PC-3 (cell line): ENCODE data around the gene KCNQ5. TPM values are rescaled to one million over a fixed set of nuclear protein-coding genes. Genes with fewer than 3 reads are reported as not detected.

Experiments used
- ATAC-seq: fragments of 200-7000 bp; cut with Tn5 transposase; 2 replicates; pipeline ENCODE4 v1.9.1; 2020; ENCODE audit warnings: mild to moderate bottlenecking, moderate library complexity
- BruUV-seq: library from RNA; stranded (reverse); fragments of 400-500 nt; replicated peaks from 2 replicates; lab custom pipeline; 2021; lab: Mats Ljungman, UMichigan
- CTCF ChIA-PET: fragments of 300-600 bp; sonication (Branson Sonifier 250); formaldehyde crosslinking; loops from one replicate; lab custom pipeline; 2022; ENCODE audit warnings: antibody characterized with exemption; lab: Charles Lee
- POLR2A ChIA-PET: fragments of 300-600 bp; sonication (Branson Sonifier 250); formaldehyde crosslinking; loops from one replicate; lab custom pipeline; 2022; ENCODE audit warnings: antibody characterized with exemption; ENCODE audit not compliant: unreplicated experiment; lab: Charles Lee
- DNase-seq: peaks from one replicate; pipeline ENCODE4 v3.0.0-alpha.2; 2015
- H2AFZ ChIP-seq: fragments of 300-600 bp; sonication (generic); 2 replicates; pipeline ENCODE4 v1.6.0; 2016; ENCODE audit warnings: antibody characterized with exemption, low read length
- H3F3A ChIP-seq: fragments of 300-600 bp; sonication (generic); one replicate; pipeline ENCODE4 v1.6.0; 2017; ENCODE audit warnings: antibody characterized with exemption, low read length, control low read depth, mild to moderate bottlenecking; ENCODE audit not compliant: unreplicated experiment
- H3K27ac ChIP-seq: fragments of 300-600 bp; sonication (generic); 2 replicates; pipeline ENCODE4 v1.5.1; 2016; ENCODE audit warnings: mild to moderate bottlenecking, low read length
- H3K27me3 ChIP-seq: fragments of 300-600 bp; sonication (generic); 2 replicates; pipeline ENCODE4 v1.6.1; 2016; ENCODE audit warnings: low read length, mixed read lengths
- H3K36me3 ChIP-seq: fragments of 300-600 bp; sonication (generic); 2 replicates; pipeline ENCODE4 v1.6.1; 2016; ENCODE audit warnings: low read depth, mixed run types, low read length, mixed read lengths
- H3K4me1 ChIP-seq: fragments of 300-600 bp; sonication (generic); 2 replicates; pipeline ENCODE4 v1.5.1; 2016; ENCODE audit warnings: low read length; ENCODE audit not compliant: insufficient read depth
- H3K4me2 ChIP-seq: fragments of 300-600 bp; sonication (generic); 2 replicates; pipeline ENCODE4 v1.6.0; 2016; ENCODE audit warnings: low read length
- H3K4me3 ChIP-seq: fragments of 300-600 bp; sonication (generic); 2 replicates; pipeline ENCODE4 v1.5.1; 2016; ENCODE audit warnings: mild to moderate bottlenecking, low read length, mixed read lengths
- H3K79me2 ChIP-seq: fragments of 300-600 bp; sonication (generic); 2 replicates; pipeline ENCODE4 v1.6.1; 2017; ENCODE audit warnings: low read length, mixed read lengths
- H3K9ac ChIP-seq: fragments of 300-600 bp; sonication (generic); 2 replicates; pipeline ENCODE4 v1.6.0; 2016; ENCODE audit warnings: mild to moderate bottlenecking, low read length
- H3K9me2 ChIP-seq: fragments of 300-600 bp; sonication (generic); replicated peaks from 2 replicates; pipeline ENCODE4 v1.6.1; 2016; ENCODE audit warnings: mixed run types, low read length, mixed read lengths
- H3K9me3 ChIP-seq: fragments of 300-600 bp; sonication (generic); 2 replicates; pipeline ENCODE4 v1.6.1; 2016; ENCODE audit warnings: low read length, mixed read lengths
- H4K20me1 ChIP-seq: fragments of 300-600 bp; sonication (generic); 2 replicates; pipeline ENCODE4 v1.6.1; 2016; ENCODE audit warnings: low read length, mixed read lengths
- CTCF ChIP-seq: fragments of 300-600 bp; sonication (generic); conservative IDR thresholded peaks from 2 replicates; pipeline ENCODE4 v1.5.1; 2017; ENCODE audit warnings: antibody characterized with exemption, low read depth, mild to moderate bottlenecking, low read length
- EZH2 ChIP-seq: fragments of 300-600 bp; sonication (generic); IDR thresholded peaks from one replicate; pipeline ENCODE4 v1.6.1; 2017; ENCODE audit warnings: antibody characterized with exemption, mild to moderate bottlenecking, low read length; ENCODE audit not compliant: unreplicated experiment
- EZH2phosphoT487 ChIP-seq: fragments of 300-600 bp; sonication (generic); IDR thresholded peaks from 2 replicates; pipeline ENCODE4 v1.6.1; 2018; ENCODE audit warnings: mild to moderate bottlenecking, antibody characterized with exemption, low read length, borderline replicate concordance
- intact Hi-C: fragments of 100-400 bp; cut with micrococcal nuclease; formaldehyde crosslinking; loops from 2 replicates; pipeline ENCODE4 v1.9.0; 2023
- total RNA-seq: library from RNA; depleted of rRNA; stranded (reverse); fragments of >200 nt; gene quantifications from 2 replicates; pipeline ENCODE4 v1.2.3, GENCODE V29; 2014

The KCNQ5 gene
- total RNA-seq, 1 experiment from 2014 or later, result not detected

- Histone ChIP-seq H3K4me2 (peak overlapping the region; percentile 57), H2AFZ (no peak overlapping the region; the same call in 1 of the 2 replicates), H3K9me2 (no peaks in the 10 kb centered on the region), H3F3A (no peaks in the 10 kb centered on the region), H3K9ac (peak overlapping the region; percentile 86), H3K4me1 (peaks cover 61% of the 10 kb centered on the region), H3K36me3 (no peaks in the 10 kb centered on the region), H3K79me2 (no peaks in the 10 kb centered on the region), H3K9me3 (no peaks in the 10 kb centered on the region), H4K20me1 (no peaks in the 10 kb centered on the region), H3K4me3 (no peak overlapping the region), H3K27ac (peak overlapping the region; percentile 99), H3K27me3 (no peaks in the 10 kb centered on the region)
- ATAC-seq, result peak; percentile 5; the same call in 1 of the 2 replicates
- DNase-seq, result no peak
- TF ChIP-seq CTCF, result no peak
- no peak for TF ChIP-seq EZH2phosphoT487
- no peak for TF ChIP-seq EZH2
- ChIA-PET POLR2A (interaction anchor here (0.6 kb wide), 1 partner anchor 384 kb away, joined by 8 read pairs; no protein-coding TSS in a partner anchor), CTCF (no interaction called here)
- TSS peak; percentile 91 for BruUV-seq
- intact Hi-C loops, result loop anchor here (1.0 to 10.0 kb wide), 6 partner anchors 43 to 382 kb away; no protein-coding TSS in a partner anchor
Observed at GRCh38 chr6:73030791-73031782, 409.2 kb downstream of the KCNQ5 start.

GRCh38 chr6:73032586-73032985, 410.7 kb downstream of the KCNQ5 start:
- peak overlapping the region; percentile 99 for H3K27ac ChIP-seq
- H3K9ac ChIP-seq, result peak overlapping the region; percentile 86
- ChIA-PET CTCF (no interaction called here), POLR2A (no interaction called here)
- H3K9me3 ChIP-seq, result no peaks in the 10 kb centered on the region
- peak; percentile 35 for ATAC-seq
- peak; percentile 85 for DNase-seq
- no peak overlapping the region for H3K4me3 ChIP-seq
- no peaks in the 10 kb centered on the region for H3K27me3 ChIP-seq
- no peaks in the 10 kb centered on the region for H3F3A ChIP-seq
- no peaks in the 10 kb centered on the region for H4K20me1 ChIP-seq
- intact Hi-C loops, result loop anchor here (5.0 to 10.0 kb wide), 2 partner anchors 100 to 138 kb away; no protein-coding TSS in a partner anchor
- no peak overlapping the region for H2AFZ ChIP-seq
- no peaks in the 10 kb centered on the region for H3K79me2 ChIP-seq
- peak overlapping the region; percentile 62 for H3K4me2 ChIP-seq
- no peaks in the 10 kb centered on the region for H3K36me3 ChIP-seq
- no peaks in the 10 kb centered on the region for H3K9me2 ChIP-seq
- BruUV-seq, result no TSS peak
- H3K4me1 ChIP-seq, result peaks cover 56% of the 10 kb centered on the region
- TF ChIP-seq EZH2phosphoT487 (no peak), EZH2 (no peak), CTCF (no peak)

- no peak for DNase-seq
- intact Hi-C loops, result loop anchor here (10.0 kb wide), 1 partner anchor 142 kb away; no protein-coding TSS in a partner anchor
- no peaks in the 10 kb centered on the region for H3K9me3 ChIP-seq
- peaks cover 17% of the 10 kb centered on the region for H3K4me1 ChIP-seq
- no peaks in the 10 kb centered on the region for H3K79me2 ChIP-seq
- no peak overlapping the region for H3K27ac ChIP-seq
- no peaks in the 10 kb centered on the region for H3F3A ChIP-seq
- ATAC-seq, result no peak
- H3K36me3 ChIP-seq, result no peaks in the 10 kb centered on the region
- BruUV-seq, result no TSS peak
- H3K9ac ChIP-seq, result no peak overlapping the region
- H2AFZ ChIP-seq, result no peak overlapping the region
- no peak overlapping the region for H3K4me2 ChIP-seq
- TF ChIP-seq EZH2 (no peak), EZH2phosphoT487 (no peak)
- no peak overlapping the region for H3K4me3 ChIP-seq
- H3K9me2 ChIP-seq, result no peaks in the 10 kb centered on the region
- ChIA-PET CTCF (no interaction called here), POLR2A (no interaction called here)
- no peaks in the 10 kb centered on the region for H4K20me1 ChIP-seq
- no peaks in the 10 kb centered on the region for H3K27me3 ChIP-seq
Observed at GRCh38 chr6:73036689-73037088, 414.8 kb downstream of the KCNQ5 start.
